ENCODE measurements around the gene CKAP5. TPM values are rescaled to one million over a fixed set of nuclear protein-coding genes. Genes with fewer than 3 reads are reported as not detected.
A peak's percentile ranks its signal among the peaks of the same experiment; 100 is the strongest.

The CKAP5 gene
- total and polyA plus RNA-seq, 5 experiments from 2014 or later: 10.7 to 45.7 (median 17.2) TPM

- POLR2A ChIA-PET: no interaction called here
- H3K4me1 Mint-ChIP-seq: no peaks in the 10 kb centered on the region
- H3K36me3 Mint-ChIP-seq: no peaks in the 10 kb centered on the region
These were observed 117.4 kb downstream of the CKAP5 start for GRCh38 chr11:46728659-46729040.

GRCh38 chr11:46727952-46728658 lies 118.0 kb downstream of the CKAP5 start:
- DNase-seq (no peak), ATAC-seq (no peak)
- Mint-ChIP-seq H3K27ac (peak overlapping the region in 1 of 10 donors; percentile 24), H3K4me1 (no peaks in the 10 kb centered on the region), H3K9me3 (no peaks in the 10 kb centered on the region), H3K27me3 (no peaks in the 10 kb centered on the region), H3K36me3 (no peaks in the 10 kb centered on the region), H3K4me3 (no peak overlapping the region)
- POLR2A ChIA-PET: no interaction called here

More at GRCh38 chr11:46728659-46729040, 117.4 kb downstream of the CKAP5 start:
- no peaks in the 10 kb centered on the region for H3K9me3 Mint-ChIP-seq
- H3K27me3 Mint-ChIP-seq: no peaks in the 10 kb centered on the region
- H3K4me3 Mint-ChIP-seq: no peak overlapping the region
- DNase-seq (no peak), ATAC-seq (no peak)
- H3K27ac Mint-ChIP-seq: peak overlapping the region in 1 of 10 donors; percentile 24

GRCh38 chr11:46726206-46726862 lies 119.7 kb downstream of the CKAP5 start:
- DNase-seq: no peak
- ATAC-seq: no peak
- Mint-ChIP-seq H3K27ac (peak overlapping the region in 1 of 10 donors; percentile 53), H3K27me3 (peaks cover 0 to 3% (median 0%) of the 10 kb centered on the region in 5 donors), H3K4me3 (no peak overlapping the region), H3K9me3 (no peaks in the 10 kb centered on the region), H3K36me3 (no peaks in the 10 kb centered on the region), H3K4me1 (no peaks in the 10 kb centered on the region)
- POLR2A ChIA-PET: no interaction called here

- Mint-ChIP-seq H3K9me3 (no peaks in the 10 kb centered on the region), H3K27ac (no peak overlapping the region), H3K27me3 (peaks cover 0 to 3% (median 0%) of the 10 kb centered on the region in 5 donors), H3K4me1 (no peaks in the 10 kb centered on the region), H3K4me3 (no peak overlapping the region), H3K36me3 (no peaks in the 10 kb centered on the region)
- ATAC-seq (no peak), DNase-seq (no peak)
- POLR2A ChIA-PET: no interaction called here
These were observed 120.5 kb downstream of the CKAP5 start for GRCh38 chr11:46725338-46726205.

GRCh38 chr11:46724088-46724487 lies 122.0 kb downstream of the CKAP5 start:
- Mint-ChIP-seq H3K4me3 (no peak overlapping the region), H3K36me3 (no peaks in the 10 kb centered on the region), H3K9me3 (no peaks in the 10 kb centered on the region), H3K27me3 (peaks cover 0 to 3% (median 0%) of the 10 kb centered on the region in 5 donors), H3K4me1 (no peaks in the 10 kb centered on the region), H3K27ac (no peak overlapping the region)
- POLR2A ChIA-PET: no interaction called here
- no peak for ATAC-seq
- no peak for DNase-seq

- POLR2A ChIA-PET: no interaction called here
These were observed 122.8 kb downstream of the CKAP5 start for GRCh38 chr11:46723359-46723680.

GRCh38 chr11:46722566-46723358 lies 123.3 kb downstream of the CKAP5 start:
- H3K27me3 Mint-ChIP-seq: peaks cover 0 to 3% (median 0%) of the 10 kb centered on the region in 5 donors
- POLR2A ChIA-PET: interaction anchor here (0.6 kb wide), 1 partner anchor 97 kb away, joined by 3 read pairs; no protein-coding TSS in a partner anchor
- H3K36me3 Mint-ChIP-seq: no peaks in the 10 kb centered on the region
- H3K9me3 Mint-ChIP-seq: no peaks in the 10 kb centered on the region
- no peak overlapping the region for H3K4me3 Mint-ChIP-seq
- no peak for ATAC-seq
- H3K4me1 Mint-ChIP-seq: peaks cover 0 to 8% (median 3%) of the 10 kb centered on the region in 4 donors
- H3K27ac Mint-ChIP-seq: no peak overlapping the region
- no peak for DNase-seq

More at GRCh38 chr11:46723359-46723680, 122.8 kb downstream of the CKAP5 start:
- Mint-ChIP-seq H3K27me3 (peaks cover 0 to 3% (median 0%) of the 10 kb centered on the region in 5 donors), H3K4me1 (peaks cover 0 to 4% (median 3%) of the 10 kb centered on the region in 4 donors), H3K9me3 (no peaks in the 10 kb centered on the region), H3K4me3 (no peak overlapping the region), H3K27ac (no peak overlapping the region), H3K36me3 (no peaks in the 10 kb centered on the region)
- ATAC-seq (no peak), DNase-seq (no peak)

- ATAC-seq: no peak
- no peak overlapping the region for H3K27ac Mint-ChIP-seq
- H3K27me3 Mint-ChIP-seq: peaks cover 0 to 3% (median 0%) of the 10 kb centered on the region in 5 donors
These were observed 124.8 kb downstream of the CKAP5 start for GRCh38 chr11:46721286-46721685.

GRCh38 chr11:46719543-46720218 lies 126.4 kb downstream of the CKAP5 start:
- H3K9me3 Mint-ChIP-seq: no peaks in the 10 kb centered on the region
- POLR2A ChIA-PET: interaction anchor here (0.8 kb wide), 1 partner anchor 103 kb away, joined by 5 read pairs; no protein-coding TSS in a partner anchor

More at GRCh38 chr11:46721286-46721685, 124.8 kb downstream of the CKAP5 start:
- Mint-ChIP-seq H3K4me1 (peaks cover 0 to 8% (median 3%) of the 10 kb centered on the region in 4 donors), H3K4me3 (no peak overlapping the region), H3K36me3 (no peaks in the 10 kb centered on the region), H3K9me3 (no peaks in the 10 kb centered on the region)
- no peak for DNase-seq
- POLR2A ChIA-PET: no interaction called here

GRCh38 chr11:46719048-46719542 lies 127.0 kb downstream of the CKAP5 start, which contains the start of gene F2:
TSS of gene F2 (plus strand) at chr11:46719213. CDS start at chr11:46719236, 23 bp downstream.
- POLR2A ChIA-PET: interaction anchor here (0.8 kb wide), 1 partner anchor 103 kb away, joined by 5 read pairs; no protein-coding TSS in a partner anchor
- Mint-ChIP-seq H3K4me1 (peaks cover 0 to 8% (median 3%) of the 10 kb centered on the region in 4 donors), H3K27ac (peak within 1 kb of the TSS in 2 of 10 donors; percentile 38 to 40), H3K9me3 (no peaks in the 10 kb centered on the region), H3K4me3 (no peak within 1 kb of the TSS), H3K27me3 (peaks cover 0 to 3% (median 0%) of the 10 kb centered on the region in 5 donors), H3K36me3 (no peaks in the 10 kb centered on the region)
- ATAC-seq: no peak
- DNase-seq: no peak

More at GRCh38 chr11:46719543-46720218, 126.4 kb downstream of the CKAP5 start:
- H3K27ac Mint-ChIP-seq: no peak overlapping the region
- ATAC-seq (no peak), DNase-seq (no peak)
- peaks cover 0 to 3% (median 0%) of the 10 kb centered on the region in 5 donors for H3K27me3 Mint-ChIP-seq
- peaks cover 0 to 8% (median 3%) of the 10 kb centered on the region in 4 donors for H3K4me1 Mint-ChIP-seq
- H3K4me3 Mint-ChIP-seq: no peak overlapping the region
- no peaks in the 10 kb centered on the region for H3K36me3 Mint-ChIP-seq
